Thoracic aorta (tissue), 2 donors: ENCODE results near the gene CEP95. TPM values are rescaled to one million over a fixed set of nuclear protein-coding genes. Genes with fewer than 3 reads are reported as not detected.

Experiments
- ATAC-seq: fragments of 150-250 bp; one replicate; pipeline ENCODE4 v1.8.0; 2017; ENCODE audit warnings: low read depth; ENCODE audit not compliant: insufficient number of reproducible peaks, low FRiP score
- DNase-seq: peaks from one replicate; pipeline ENCODE4 v3.0.0-alpha.2; 2020; ENCODE audit warnings: low spot score
- H3K27ac ChIP-seq, 2 donors: fragments of 200-600 bp; sonication (generic); 1 replicate in 1 of 2; 2 replicates in 1 of 2; pipeline ENCODE4 v1.5.1; 2016; ENCODE audit warnings: mild to moderate bottlenecking in 2 of 2, moderate library complexity in 2 of 2
- H3K27me3 ChIP-seq: fragments of 200-600 bp; sonication (generic); replicated peaks from 2 replicates; pipeline ENCODE4 v1.6.0; 2016; ENCODE audit warnings: mild to moderate bottlenecking; ENCODE audit not compliant: insufficient read depth
- H3K36me3 ChIP-seq: fragments of 200-600 bp; sonication (generic); one replicate; pipeline ENCODE4 v1.5.1; 2016
- H3K4me1 ChIP-seq, 2 donors: fragments of 200-600 bp; sonication (generic); 1 replicate in 1 of 2; 2 replicates in 1 of 2; pipeline versions ENCODE4 v1.5.1 to v1.6.0; 2016; ENCODE audit warnings: low read depth in 2 of 2, mild to moderate bottlenecking in 1 of 2; ENCODE audit not compliant: control insufficient read depth in 1 of 2
- H3K4me3 ChIP-seq: fragments of 200-600 bp; sonication (generic); 2 replicates; pipeline ENCODE4 v1.5.1; 2016; ENCODE audit warnings: mild to moderate bottlenecking
- H3K9me3 ChIP-seq: fragments of 200-600 bp; sonication (generic); 2 replicates; pipeline ENCODE4 v1.5.1; 2016
- CTCF ChIP-seq: fragments of 200-600 bp; sonication (generic); IDR thresholded peaks from one replicate; pipeline ENCODE4 v1.5.1; 2019; ENCODE audit warnings: antibody characterized with exemption
- total RNA-seq, 2 donors: library from RNA; depleted of rRNA; stranded (reverse); fragments of >200 nt; gene quantifications; one replicate each; pipeline versions ENCODE4 v1.1.0 to v1.2.3, GENCODE V29; 2016

CEP95 gene
- total RNA-seq, 2 donors from 2014 or later: 39.2 to 65.1 TPM

- H3K27ac ChIP-seq: no peak overlapping the region
These were observed 30.1 kb downstream of the CEP95 start for GRCh38 chr17:64536913-64537312.

GRCh38 chr17:64537488-64537887 is 30.7 kb downstream of the CEP95 start:
- Histone ChIP-seq H3K27ac (no peak overlapping the region), H3K9me3 (no peaks in the 10 kb centered on the region), H3K27me3 (no peaks in the 10 kb centered on the region), H3K4me1 (no peaks in the 10 kb centered on the region), H3K36me3 (peaks cover 31% of the 10 kb centered on the region), H3K4me3 (no peak overlapping the region)
- no peak for TF ChIP-seq CTCF
- no peak for ATAC-seq
- DNase-seq: no peak

More at GRCh38 chr17:64536913-64537312, 30.1 kb downstream of the CEP95 start:
- TF ChIP-seq CTCF: no peak
- ATAC-seq: no peak
- Histone ChIP-seq H3K27me3 (no peaks in the 10 kb centered on the region), H3K4me3 (no peak overlapping the region), H3K9me3 (no peaks in the 10 kb centered on the region), H3K4me1 (no peaks in the 10 kb centered on the region), H3K36me3 (peaks cover 37% of the 10 kb centered on the region)
- no peak for DNase-seq

GRCh38 chr17:64538508-64539130 is 31.8 kb downstream of the CEP95 start:
- Histone ChIP-seq H3K36me3 (peaks cover 24% of the 10 kb centered on the region), H3K9me3 (no peaks in the 10 kb centered on the region)
- TF ChIP-seq CTCF: no peak

GRCh38 chr17:64540118-64540776 is 33.5 kb downstream of the CEP95 start:
- H3K4me3 ChIP-seq: no peak overlapping the region
- H3K27me3 ChIP-seq: no peaks in the 10 kb centered on the region
- H3K9me3 ChIP-seq: no peaks in the 10 kb centered on the region
- no peak for DNase-seq
- H3K36me3 ChIP-seq: peaks cover 23% of the 10 kb centered on the region
- TF ChIP-seq CTCF: no peak
- no peaks in the 10 kb centered on the region for H3K4me1 ChIP-seq
- ATAC-seq: no peak
- no peak overlapping the region for H3K27ac ChIP-seq

More at GRCh38 chr17:64538508-64539130, 31.8 kb downstream of the CEP95 start:
- Histone ChIP-seq H3K4me1 (no peaks in the 10 kb centered on the region), H3K4me3 (no peak overlapping the region), H3K27ac (no peak overlapping the region), H3K27me3 (no peaks in the 10 kb centered on the region)
- DNase-seq (no peak), ATAC-seq (no peak)

- Histone ChIP-seq H3K36me3 (peaks cover 22% of the 10 kb centered on the region), H3K4me3 (no peak overlapping the region), H3K9me3 (no peaks in the 10 kb centered on the region), H3K27me3 (no peaks in the 10 kb centered on the region), H3K4me1 (no peaks in the 10 kb centered on the region), H3K27ac (no peak overlapping the region)
- no peak for TF ChIP-seq CTCF
- DNase-seq: no peak
- ATAC-seq: no peak
These were observed 38.0 kb downstream of the CEP95 start for GRCh38 chr17:64544742-64545141.
